MM.1S (cell line): ENCODE results near the gene ATOH8.

Source experiments
- DNase-seq: peaks from one replicate; pipeline ENCODE4 v3.0.0-alpha.2; 2015
- H2AFZ ChIP-seq: fragments of 300-600 bp; sonication (generic); 2 replicates; pipeline ENCODE4 v1.6.0; 2016; ENCODE audit warnings: antibody characterized with exemption, low read length
- H3F3A ChIP-seq: fragments of 300-600 bp; sonication (generic); 2 replicates; pipeline ENCODE4 v1.6.1; 2016; ENCODE audit warnings: mild to moderate bottlenecking, antibody characterized with exemption, low read length, moderate library complexity, mixed read lengths; ENCODE audit not compliant: insufficient read depth
- H3K27ac ChIP-seq: fragments of 300-600 bp; sonication (generic); 2 replicates; pipeline ENCODE4 v1.5.1; 2016; ENCODE audit warnings: mild to moderate bottlenecking, low read length
- H3K27me3 ChIP-seq: fragments of 300-600 bp; sonication (generic); replicated peaks from 2 replicates; pipeline ENCODE4 v1.6.0; 2016; ENCODE audit warnings: low read length; ENCODE audit not compliant: insufficient read depth
- H3K36me3 ChIP-seq: fragments of 300-600 bp; sonication (generic); replicated peaks from 2 replicates; pipeline ENCODE4 v1.6.1; 2016; ENCODE audit warnings: mild to moderate bottlenecking, low read length, mixed read lengths; ENCODE audit not compliant: insufficient read depth
- H3K4me1 ChIP-seq: fragments of 300-600 bp; sonication (generic); 2 replicates; pipeline ENCODE4 v1.6.1; 2016; ENCODE audit warnings: low read length, mixed read lengths
- H3K4me2 ChIP-seq: fragments of 300-600 bp; sonication (generic); 2 replicates; pipeline ENCODE4 v1.6.0; 2016; ENCODE audit warnings: low read depth, low read length
- H3K4me3 ChIP-seq: fragments of 300-600 bp; sonication (generic); 2 replicates; pipeline ENCODE4 v1.5.1; 2016; ENCODE audit warnings: low read length, mixed read lengths
- H3K79me2 ChIP-seq: fragments of 300-600 bp; sonication (generic); 2 replicates; pipeline ENCODE4 v1.6.1; 2016; ENCODE audit warnings: mixed run types, low read length, mixed read lengths
- H3K9ac ChIP-seq: fragments of 300-600 bp; sonication (generic); 2 replicates; pipeline ENCODE4 v1.6.1; 2016; ENCODE audit warnings: low read length, mixed read lengths
- H3K9me2 ChIP-seq: fragments of 300-600 bp; sonication (generic); replicated peaks from 2 replicates; pipeline ENCODE4 v1.6.1; 2016; ENCODE audit warnings: mild to moderate bottlenecking, low read length, mixed read lengths; ENCODE audit not compliant: insufficient read depth
- H3K9me3 ChIP-seq: fragments of 300-600 bp; sonication (generic); replicated peaks from 2 replicates; pipeline ENCODE4 v1.6.1; 2016; ENCODE audit warnings: mild to moderate bottlenecking, low read length, mixed read lengths; ENCODE audit not compliant: insufficient read depth
- H4K20me1 ChIP-seq: fragments of 300-600 bp; sonication (generic); 2 replicates; pipeline ENCODE4 v1.6.1; 2016; ENCODE audit warnings: mild to moderate bottlenecking, low read length, moderate library complexity, mixed read lengths; ENCODE audit not compliant: insufficient read depth
- EZH2 ChIP-seq: fragments of 300-600 bp; sonication (generic); optimal IDR thresholded peaks from 2 replicates; pipeline ENCODE3; 2017; ENCODE audit warnings: low read depth, mild to moderate bottlenecking, antibody characterized with exemption, low read length, mixed read lengths
- EZH2phosphoT487 ChIP-seq: fragments of 300-600 bp; sonication (generic); IDR thresholded peaks from 2 replicates; pipeline ENCODE4 v1.6.1; 2018; ENCODE audit warnings: antibody characterized with exemption, low read length
- TF ChIP-seq, protein P1 (sequence below): fragments of 300-600 bp; sonication (generic); IDR thresholded peaks from 2 replicates; pipeline ENCODE4 v1.5.1; 2016; ENCODE audit warnings: antibody characterized with exemption, low read length, mixed read lengths

The ATOH8 gene

DNA sequence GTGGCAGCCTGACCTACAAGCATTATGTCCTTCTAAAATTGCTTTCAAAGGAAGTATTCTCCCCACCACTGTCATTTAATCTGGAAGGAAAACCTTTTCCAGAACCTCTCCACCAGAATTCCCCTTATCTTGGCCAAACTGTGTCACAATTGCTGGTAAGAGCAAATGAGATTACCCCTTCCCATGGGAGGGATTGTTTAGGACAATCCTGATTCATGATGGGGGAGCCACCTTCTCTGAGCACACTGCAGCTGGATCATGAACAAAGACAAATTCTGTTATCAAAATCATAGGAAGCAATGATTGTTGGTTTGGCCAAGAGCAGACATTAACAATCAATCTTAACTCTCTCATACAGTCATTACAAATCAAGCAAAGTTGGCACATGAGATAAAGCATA, 18.1 kb upstream of the ATOH8 start:
- H3K27ac ChIP-seq = no peak overlapping the region
- H2AFZ ChIP-seq = no peak overlapping the region
- TF ChIP-seq EZH2phosphoT487 (no peak), EZH2 (no peak)
- TF ChIP-seq, protein P1, sequence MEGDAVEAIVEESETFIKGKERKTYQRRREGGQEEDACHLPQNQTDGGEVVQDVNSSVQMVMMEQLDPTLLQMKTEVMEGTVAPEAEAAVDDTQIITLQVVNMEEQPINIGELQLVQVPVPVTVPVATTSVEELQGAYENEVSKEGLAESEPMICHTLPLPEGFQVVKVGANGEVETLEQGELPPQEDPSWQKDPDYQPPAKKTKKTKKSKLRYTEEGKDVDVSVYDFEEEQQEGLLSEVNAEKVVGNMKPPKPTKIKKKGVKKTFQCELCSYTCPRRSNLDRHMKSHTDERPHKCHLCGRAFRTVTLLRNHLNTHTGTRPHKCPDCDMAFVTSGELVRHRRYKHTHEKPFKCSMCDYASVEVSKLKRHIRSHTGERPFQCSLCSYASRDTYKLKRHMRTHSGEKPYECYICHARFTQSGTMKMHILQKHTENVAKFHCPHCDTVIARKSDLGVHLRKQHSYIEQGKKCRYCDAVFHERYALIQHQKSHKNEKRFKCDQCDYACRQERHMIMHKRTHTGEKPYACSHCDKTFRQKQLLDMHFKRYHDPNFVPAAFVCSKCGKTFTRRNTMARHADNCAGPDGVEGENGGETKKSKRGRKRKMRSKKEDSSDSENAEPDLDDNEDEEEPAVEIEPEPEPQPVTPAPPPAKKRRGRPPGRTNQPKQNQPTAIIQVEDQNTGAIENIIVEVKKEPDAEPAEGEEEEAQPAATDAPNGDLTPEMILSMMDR = no peak
- no peaks in the 10 kb centered on the region for H3K36me3 ChIP-seq
- H3K27me3 ChIP-seq = no peaks in the 10 kb centered on the region
- H3K4me1 ChIP-seq = no peaks in the 10 kb centered on the region
- H3K9me3 ChIP-seq = no peaks in the 10 kb centered on the region
- H3K4me2 ChIP-seq = no peak overlapping the region
- H3K9ac ChIP-seq = no peak overlapping the region
- H3K9me2 ChIP-seq = no peaks in the 10 kb centered on the region
- DNase-seq = no peak
- no peak overlapping the region for H3K4me3 ChIP-seq
- no peaks in the 10 kb centered on the region for H3F3A ChIP-seq
- no peaks in the 10 kb centered on the region for H3K79me2 ChIP-seq
- H4K20me1 ChIP-seq = no peaks in the 10 kb centered on the region

DNA sequence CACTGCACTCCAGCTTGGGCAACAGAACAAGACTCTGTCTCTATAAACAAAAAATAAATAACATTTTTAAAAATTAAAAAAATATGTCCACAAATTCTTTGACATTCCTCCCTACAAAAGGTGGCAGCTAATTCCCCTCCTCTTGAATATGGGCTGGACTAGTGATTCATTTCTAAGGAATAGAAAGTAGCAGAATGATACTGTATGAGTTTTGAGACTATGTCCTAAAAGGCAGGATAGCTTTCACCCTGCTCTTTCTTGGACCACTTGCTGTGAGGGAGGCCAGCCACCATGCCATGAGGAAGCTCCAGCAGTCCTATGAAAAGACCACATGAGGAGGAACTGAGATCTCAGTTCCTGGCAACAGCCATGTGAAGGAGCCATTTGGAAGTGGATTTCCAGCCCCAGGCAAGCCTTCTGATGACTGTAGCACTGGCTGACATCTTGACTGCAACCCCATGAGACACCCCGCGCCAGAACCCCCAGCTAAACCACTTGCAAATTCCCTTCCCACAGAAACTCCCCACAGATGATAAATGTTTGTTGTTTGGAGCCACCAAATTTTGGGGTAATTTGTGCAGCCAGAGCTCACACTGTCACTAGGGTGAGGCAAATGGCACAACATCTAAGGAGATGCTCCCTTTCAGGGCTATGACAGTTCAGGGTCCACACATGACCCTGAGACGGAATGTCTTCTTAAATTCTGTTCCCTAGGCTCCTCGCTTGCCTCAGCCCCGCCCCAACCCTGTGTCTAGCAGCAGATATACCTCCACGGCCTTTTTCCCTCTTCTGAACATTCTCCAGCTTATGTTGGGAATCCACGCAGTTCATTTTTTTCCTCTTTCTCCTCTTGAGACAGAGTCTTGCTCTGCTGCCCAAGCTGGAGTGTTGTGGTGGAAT, 17.1 kb upstream of the ATOH8 start:
- no peaks in the 10 kb centered on the region for H3K27me3 ChIP-seq
- H3K27ac ChIP-seq = no peak overlapping the region
- H3K4me3 ChIP-seq = no peak overlapping the region
- H3K36me3 ChIP-seq = no peaks in the 10 kb centered on the region
- H4K20me1 ChIP-seq = no peaks in the 10 kb centered on the region
- no peaks in the 10 kb centered on the region for H3K79me2 ChIP-seq
- H3K9ac ChIP-seq = no peak overlapping the region
- no peaks in the 10 kb centered on the region for H3F3A ChIP-seq
- no peaks in the 10 kb centered on the region for H3K9me2 ChIP-seq
- TF ChIP-seq EZH2phosphoT487 (no peak), EZH2 (no peak)
- TF ChIP-seq, protein P1 = no peak
- H2AFZ ChIP-seq = no peak overlapping the region
- no peaks in the 10 kb centered on the region for H3K4me1 ChIP-seq
- DNase-seq = no peak
- no peak overlapping the region for H3K4me2 ChIP-seq
- no peaks in the 10 kb centered on the region for H3K9me3 ChIP-seq

DNA sequence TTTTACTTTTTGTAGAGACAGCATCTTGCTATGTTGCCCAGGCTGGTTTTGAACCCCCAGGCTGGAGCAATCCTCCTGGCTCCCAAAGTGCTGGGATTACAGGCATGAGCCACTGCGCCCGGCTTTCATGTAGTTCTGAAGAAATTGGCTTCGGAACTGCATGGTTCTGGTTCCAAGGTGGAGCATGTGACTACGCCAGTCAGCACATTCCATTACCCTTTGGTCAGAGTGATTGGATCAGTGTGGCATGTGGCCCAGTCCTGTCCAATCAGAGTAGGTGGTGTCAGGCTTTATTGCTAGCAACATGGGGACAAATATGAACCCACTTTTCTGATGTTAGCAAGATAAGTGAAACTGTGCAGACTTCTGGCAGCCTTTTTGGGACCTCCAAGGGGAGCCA, 16.3 kb upstream of the ATOH8 start:
- no peak overlapping the region for H2AFZ ChIP-seq
- no peak for DNase-seq
- H3K79me2 ChIP-seq = no peaks in the 10 kb centered on the region
- no peaks in the 10 kb centered on the region for H3K9me3 ChIP-seq
- no peaks in the 10 kb centered on the region for H3K36me3 ChIP-seq
- H3K4me1 ChIP-seq = no peaks in the 10 kb centered on the region
- no peaks in the 10 kb centered on the region for H3F3A ChIP-seq
- no peak overlapping the region for H3K4me2 ChIP-seq
- no peak overlapping the region for H3K27ac ChIP-seq
- no peaks in the 10 kb centered on the region for H3K9me2 ChIP-seq
- no peak overlapping the region for H3K4me3 ChIP-seq
- no peaks in the 10 kb centered on the region for H4K20me1 ChIP-seq
- no peaks in the 10 kb centered on the region for H3K27me3 ChIP-seq
- H3K9ac ChIP-seq = no peak overlapping the region
- TF ChIP-seq EZH2 = no peak
- no peak for TF ChIP-seq EZH2phosphoT487
- TF ChIP-seq, protein P1 = no peak
